T-helper 1 cell treated with Interleukin-12 subunit alpha and Interleukin-12 subunit beta and Interleukin-4 antibody, amounts not matched to agents 30 ng/mL and 1 ng/mL, for 36 hours (primary cell): Measurements from ENCODE around the gene CDK5. TPM values are rescaled to one million over a fixed set of nuclear protein-coding genes. Genes with fewer than 3 reads are reported as not detected.

Experiments
- intact Hi-C: fragments of 100-400 bp; cut with micrococcal nuclease; formaldehyde crosslinking; loops from one replicate; pipeline ENCODE4 v1.15.1; 2024
- total RNA-seq: library from RNA; stranded (reverse); gene quantifications from 2 replicates; pipeline ENCODE4 v1.2.3, GENCODE V29; 2022

CDK5 gene
- total RNA-seq, 1 donor from 2014 or later: 20.0 TPM

GRCh38 chr7:151007469-151007898 is 50.2 kb downstream of the CDK5 start:
- intact Hi-C loops: no loop called here

DNA sequence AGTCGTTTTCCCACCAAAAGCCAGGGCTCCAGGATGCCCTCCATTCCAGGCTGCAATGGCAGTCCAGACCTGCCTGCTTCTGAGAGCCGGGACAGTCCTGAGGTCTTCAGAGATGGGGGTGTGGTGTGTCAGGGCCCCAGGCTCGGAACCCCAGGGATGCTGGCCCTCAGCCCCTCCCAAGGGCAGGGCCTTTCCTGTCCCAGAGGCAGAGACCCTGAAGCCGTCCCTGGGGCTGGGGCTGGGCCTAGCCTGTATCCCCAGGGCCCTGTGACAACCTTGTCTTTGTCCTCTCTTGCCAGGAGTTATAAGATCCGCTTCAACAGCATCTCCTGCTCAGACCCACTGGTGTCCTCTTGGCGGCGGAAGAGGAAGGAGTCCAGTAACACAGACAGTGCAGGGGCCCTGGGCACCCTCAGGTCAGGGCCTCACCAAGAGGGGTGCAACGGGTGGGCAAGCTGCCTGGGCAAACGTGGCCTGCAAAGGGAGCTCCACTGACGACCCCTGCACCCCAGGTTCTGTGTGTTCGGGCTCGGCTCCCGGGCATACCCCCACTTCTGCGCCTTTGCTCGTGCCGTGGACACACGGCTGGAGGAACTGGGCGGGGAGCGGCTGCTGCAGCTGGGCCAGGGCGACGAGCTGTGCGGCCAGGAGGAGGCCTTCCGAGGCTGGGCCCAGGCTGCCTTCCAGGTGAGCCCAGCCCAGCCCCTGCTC is 51.0 kb downstream of the CDK5 start:
- intact Hi-C loops: no loop called here

GRCh38 chr7:151005566-151005965 is 52.1 kb downstream of the CDK5 start:
- intact Hi-C loops: no loop called here

Other genes with a start within 250 kb of the CDK5 start
- gene AOC1, start 205.4 kb downstream of the CDK5 start, total RNA-seq: not detected in 2 replicates
- 0.80 and 0.91 TPM in 2 replicates for gene KCNH2, start 79.6 kb downstream of the CDK5 start, total RNA-seq
- 10.5 and 12.1 TPM in 2 replicates for gene NOS3, start 66.9 kb downstream of the CDK5 start, total RNA-seq
- 6.9 and 7.2 TPM in 2 replicates for gene ATG9B, start 33.4 kb downstream of the CDK5 start, total RNA-seq
- gene ABCB8, start 29.4 kb downstream of the CDK5 start, total RNA-seq: 53.8 and 64.4 TPM in 2 replicates
- gene ASIC3, start 9.4 kb downstream of the CDK5 start, total RNA-seq: 4.5 and 5.4 TPM in 2 replicates
- 132 and 137 TPM in 2 replicates for gene SLC4A2, start 1.7 kb upstream of the CDK5 start, total RNA-seq
- 91.8 and 95.8 TPM in 2 replicates for gene FASTK, start 22.9 kb upstream of the CDK5 start, total RNA-seq
- gene TMUB1, start 25.6 kb upstream of the CDK5 start, total RNA-seq: 55.1 and 65.4 TPM in 2 replicates
- 24.5 and 25.4 TPM in 2 replicates for gene AGAP3, start 28.6 kb upstream of the CDK5 start, total RNA-seq
- gene GBX1, start 109.8 kb upstream of the CDK5 start, total RNA-seq: not detected in 2 replicates
- gene ASB10, start 129.4 kb upstream of the CDK5 start, total RNA-seq: not detected in 2 replicates
- 0.66 TPM in 1 of 2 replicates, not detected in the other for gene H2BK1, start 152.6 kb upstream of the CDK5 start, total RNA-seq
- 43.3 and 47.8 TPM in 2 replicates for gene ABCF2, start 169.3 kb upstream of the CDK5 start, total RNA-seq
- gene CHPF2, start 174.6 kb upstream of the CDK5 start, total RNA-seq: 50.6 and 51.9 TPM in 2 replicates
- 1.8 and 4.0 TPM in 2 replicates for gene SMARCD3, start 190.8 kb upstream of the CDK5 start, total RNA-seq